ENCODE data around the gene C19orf81.

C19orf81 gene

DNA sequence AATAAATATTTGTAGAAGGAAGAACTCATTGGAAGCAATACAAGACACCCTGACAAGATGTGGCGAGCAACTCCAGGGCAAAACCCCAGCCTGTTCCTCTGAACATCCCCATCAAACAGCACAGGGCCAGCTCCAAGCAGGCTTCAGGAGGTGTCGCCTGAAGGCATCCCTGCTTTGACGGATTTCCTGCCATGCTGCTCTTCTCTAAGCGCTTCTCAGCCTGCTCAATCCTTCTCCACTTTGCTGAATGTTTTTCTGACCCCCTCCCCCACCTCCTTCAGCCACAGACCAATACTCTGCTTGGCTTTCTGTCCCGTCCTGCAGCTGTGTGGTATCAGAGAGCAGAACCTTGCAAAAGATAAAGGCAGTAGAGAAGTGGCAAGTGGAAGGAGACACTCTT, 28.4 kb downstream of the C19orf81 start (continued):
- TF ChIP-seq ZNF501 (tag by site-specific recombination; IDR thresholded peaks at IDR 0.05) = no peak
- TF ChIP-seq ZNF837 (tag by site-specific recombination; IDR thresholded peaks at IDR 0.05) = no peak
- no peak for TF ChIP-seq ZFP37 (tag by site-specific recombination; IDR thresholded peaks at IDR 0.05)
- no peak for TF ChIP-seq ZNF221 (tag by site-specific recombination; IDR thresholded peaks at IDR 0.05; ENCODE audit: borderline replicate concordance)
- TF ChIP-seq ZNF223 (tag by site-specific recombination; IDR thresholded peaks at IDR 0.05) = no peak

DNA sequence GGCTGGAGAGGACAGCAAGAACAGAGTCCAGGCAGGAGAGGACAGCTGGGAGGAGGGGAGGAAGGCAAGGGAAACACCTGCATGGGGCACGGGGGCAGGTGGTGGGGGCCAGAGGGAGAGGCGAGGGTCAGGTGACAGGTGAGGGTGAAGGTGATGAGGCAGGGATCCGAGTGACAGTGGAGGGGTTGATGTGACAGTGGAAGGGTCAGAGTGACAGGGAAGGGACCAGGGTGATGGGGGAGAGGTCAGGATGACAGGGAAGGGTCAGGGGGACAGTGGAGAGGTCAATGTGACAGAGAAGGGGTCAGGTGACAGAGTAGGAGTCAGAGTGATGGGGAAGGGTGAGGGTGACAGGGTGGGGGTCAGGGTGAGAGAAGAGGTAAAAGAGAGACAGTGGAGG, 29.1 kb downstream of the C19orf81 start:
- no peaks in the 10 kb centered on the region for H3K4me1 ChIP-seq (ENCODE audit: control insufficient read depth, insufficient read depth, low read length)
- TF ChIP-seq ZNF274 (IDR thresholded peaks at IDR 0.05; ENCODE audit: low read length) (no peak), ZNF274 (tag by site-specific recombination; IDR thresholded peaks at IDR 0.05; ENCODE audit: borderline replicate concordance) (0 out of 2 replicates have a peak, but pooled peaks have one; percentile 53), SP3 (tag by site-specific recombination; IDR thresholded peaks at IDR 0.05) (no peak), ZNF335 (tag by site-specific recombination; conservative IDR thresholded peaks at IDR 0.05) (no peak), BCL11A (tag by site-specific recombination; IDR thresholded peaks at IDR 0.05; ENCODE audit: low read depth) (peak; percentile 89), ZXDB (tag by site-specific recombination; IDR thresholded peaks at IDR 0.05) (no peak), ZEB2 (tag by site-specific recombination; IDR thresholded peaks at IDR 0.05) (no peak), SCRT1 (tag by site-specific recombination; IDR thresholded peaks at IDR 0.05; ENCODE audit: borderline replicate concordance) (no peak), BCL11B (tag by site-specific recombination; IDR thresholded peaks at IDR 0.05; ENCODE audit: low read depth) (peak; percentile 96), ZNF560 (tag by site-specific recombination; IDR thresholded peaks at IDR 0.05; ENCODE audit: borderline replicate concordance) (no peak), ZNF660 (tag by site-specific recombination; IDR thresholded peaks at IDR 0.05) (no peak), PRDM1 (tag by site-specific recombination; IDR thresholded peaks at IDR 0.05) (peak; percentile 60; the same call in 1 of the 2 replicates)
- TF ChIP-seq, protein P1, sequence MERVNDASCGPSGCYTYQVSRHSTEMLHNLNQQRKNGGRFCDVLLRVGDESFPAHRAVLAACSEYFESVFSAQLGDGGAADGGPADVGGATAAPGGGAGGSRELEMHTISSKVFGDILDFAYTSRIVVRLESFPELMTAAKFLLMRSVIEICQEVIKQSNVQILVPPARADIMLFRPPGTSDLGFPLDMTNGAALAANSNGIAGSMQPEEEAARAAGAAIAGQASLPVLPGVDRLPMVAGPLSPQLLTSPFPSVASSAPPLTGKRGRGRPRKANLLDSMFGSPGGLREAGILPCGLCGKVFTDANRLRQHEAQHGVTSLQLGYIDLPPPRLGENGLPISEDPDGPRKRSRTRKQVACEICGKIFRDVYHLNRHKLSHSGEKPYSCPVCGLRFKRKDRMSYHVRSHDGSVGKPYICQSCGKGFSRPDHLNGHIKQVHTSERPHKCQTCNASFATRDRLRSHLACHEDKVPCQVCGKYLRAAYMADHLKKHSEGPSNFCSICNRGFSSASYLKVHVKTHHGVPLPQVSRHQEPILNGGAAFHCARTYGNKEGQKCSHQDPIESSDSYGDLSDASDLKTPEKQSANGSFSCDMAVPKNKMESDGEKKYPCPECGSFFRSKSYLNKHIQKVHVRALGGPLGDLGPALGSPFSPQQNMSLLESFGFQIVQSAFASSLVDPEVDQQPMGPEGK (tag by site-specific recombination; IDR thresholded peaks at IDR 0.05) = 0 out of 2 replicates have a peak, but pooled peaks have one; percentile 25
- TF ChIP-seq, protein P2, sequence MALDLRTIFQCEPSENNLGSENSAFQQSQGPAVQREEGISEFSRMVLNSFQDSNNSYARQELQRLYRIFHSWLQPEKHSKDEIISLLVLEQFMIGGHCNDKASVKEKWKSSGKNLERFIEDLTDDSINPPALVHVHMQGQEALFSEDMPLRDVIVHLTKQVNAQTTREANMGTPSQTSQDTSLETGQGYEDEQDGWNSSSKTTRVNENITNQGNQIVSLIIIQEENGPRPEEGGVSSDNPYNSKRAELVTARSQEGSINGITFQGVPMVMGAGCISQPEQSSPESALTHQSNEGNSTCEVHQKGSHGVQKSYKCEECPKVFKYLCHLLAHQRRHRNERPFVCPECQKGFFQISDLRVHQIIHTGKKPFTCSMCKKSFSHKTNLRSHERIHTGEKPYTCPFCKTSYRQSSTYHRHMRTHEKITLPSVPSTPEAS (tag by site-specific recombination; IDR thresholded peaks at IDR 0.05) = no peak
- ChIA-PET POLR2A (no interaction called here), CTCF (no interaction called here)
- no peak overlapping the region for H3K4me3 ChIP-seq (ENCODE audit: low read depth, low read length)
- no peaks in the 10 kb centered on the region; a peak in 1 of 3 replicates for H3K36me3 ChIP-seq (ENCODE audit: control insufficient read depth in 2 of 2, insufficient read depth in 1 of 2, low read length in 2 of 2)
- H3K9me3 ChIP-seq (ENCODE audit: control insufficient read depth, insufficient read depth, low read depth, low read length) = no peaks in the 10 kb centered on the region
- no peak overlapping the region for H3K27ac ChIP-seq (ENCODE audit: extremely low read depth, low read depth, low read length)

DNA sequence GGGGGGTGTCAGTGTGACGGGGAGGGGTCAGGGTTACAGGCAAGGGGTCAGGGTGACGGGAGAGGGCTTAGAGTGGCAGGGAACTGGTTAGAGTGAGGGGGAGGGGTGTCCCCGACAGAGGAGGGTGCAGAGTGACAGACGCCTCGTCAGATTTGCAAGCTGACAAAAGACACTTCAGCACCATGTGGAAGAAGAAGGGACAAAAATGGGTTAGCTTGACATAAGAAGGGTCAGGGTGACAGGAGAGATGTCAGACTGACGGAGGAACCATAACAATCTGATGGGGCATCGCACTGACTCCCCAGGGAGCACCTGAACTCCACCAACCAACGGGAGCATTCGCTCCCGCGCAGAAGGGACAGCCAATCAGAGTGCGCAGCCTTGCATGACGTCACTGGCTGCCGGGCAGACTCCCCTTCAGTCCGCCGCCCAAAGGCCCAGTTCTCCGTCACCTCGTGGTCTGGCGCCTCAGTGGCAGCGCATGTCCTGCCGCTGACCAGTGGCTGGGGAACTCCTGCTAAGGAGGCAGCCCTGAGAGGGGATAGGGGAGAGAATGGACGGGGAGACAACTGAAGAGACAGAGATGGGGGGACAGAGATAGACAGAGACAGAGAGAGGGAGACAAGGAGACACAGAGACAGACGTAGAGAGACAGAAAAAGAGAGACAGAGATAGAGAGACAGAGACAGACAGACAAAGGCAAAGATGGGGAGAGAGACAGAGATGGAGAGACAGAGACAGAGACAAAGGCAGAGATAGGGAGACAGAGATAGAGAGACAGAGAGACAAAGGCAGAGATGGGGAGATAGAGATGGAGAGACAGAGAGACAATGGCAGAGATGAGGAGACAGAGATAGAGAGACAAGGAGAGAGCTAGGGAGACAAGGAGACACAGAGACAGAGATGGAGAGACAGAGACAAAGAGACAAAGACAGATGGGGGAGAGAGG, 30.2 kb downstream of the C19orf81 start:
- H3K27ac ChIP-seq (ENCODE audit: extremely low read depth, low read depth, low read length) = no peak overlapping the region
- TF ChIP-seq, protein P3, sequence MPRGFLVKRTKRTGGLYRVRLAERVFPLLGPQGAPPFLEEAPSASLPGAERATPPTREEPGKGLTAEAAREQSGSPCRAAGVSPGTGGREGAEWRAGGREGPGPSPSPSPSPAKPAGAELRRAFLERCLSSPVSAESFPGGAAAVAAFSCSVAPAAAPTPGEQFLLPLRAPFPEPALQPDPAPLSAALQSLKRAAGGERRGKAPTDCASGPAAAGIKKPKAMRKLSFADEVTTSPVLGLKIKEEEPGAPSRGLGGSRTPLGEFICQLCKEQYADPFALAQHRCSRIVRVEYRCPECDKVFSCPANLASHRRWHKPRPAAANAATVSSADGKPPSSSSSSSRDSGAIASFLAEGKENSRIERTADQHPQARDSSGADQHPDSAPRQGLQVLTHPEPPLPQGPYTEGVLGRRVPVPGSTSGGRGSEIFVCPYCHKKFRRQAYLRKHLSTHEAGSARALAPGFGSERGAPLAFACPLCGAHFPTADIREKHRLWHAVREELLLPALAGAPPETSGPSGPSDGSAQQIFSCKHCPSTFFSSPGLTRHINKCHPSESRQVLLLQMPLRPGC (tag by site-specific recombination; IDR thresholded peaks at IDR 0.05) = no peak
- TF ChIP-seq, protein P4, sequence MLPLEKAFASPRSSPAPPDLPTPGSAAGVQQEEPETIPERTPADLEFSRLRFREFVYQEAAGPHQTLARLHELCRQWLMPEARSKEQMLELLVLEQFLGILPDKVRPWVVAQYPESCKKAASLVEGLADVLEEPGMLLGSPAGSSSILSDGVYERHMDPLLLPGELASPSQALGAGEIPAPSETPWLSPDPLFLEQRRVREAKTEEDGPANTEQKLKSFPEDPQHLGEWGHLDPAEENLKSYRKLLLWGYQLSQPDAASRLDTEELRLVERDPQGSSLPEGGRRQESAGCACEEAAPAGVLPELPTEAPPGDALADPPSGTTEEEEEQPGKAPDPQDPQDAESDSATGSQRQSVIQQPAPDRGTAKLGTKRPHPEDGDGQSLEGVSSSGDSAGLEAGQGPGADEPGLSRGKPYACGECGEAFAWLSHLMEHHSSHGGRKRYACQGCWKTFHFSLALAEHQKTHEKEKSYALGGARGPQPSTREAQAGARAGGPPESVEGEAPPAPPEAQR (tag by site-specific recombination; IDR thresholded peaks at IDR 0.05) = peak; percentile 36; the same call in 1 of the 2 replicates
- TF ChIP-seq KLF8 (tag by site-specific recombination; IDR thresholded peaks at IDR 0.05) (peak; percentile 79; the same call in 1 of the 2 replicates), OVOL3 (tag by site-specific recombination; IDR thresholded peaks at IDR 0.05) (no peak), ZNF548 (tag by site-specific recombination; IDR thresholded peaks at IDR 0.05) (0 out of 2 replicates have a peak, but pooled peaks have one; percentile 54), ZNF354C (tag by site-specific recombination; IDR thresholded peaks at IDR 0.05; ENCODE audit: borderline replicate concordance, low read depth) (no peak), ZNF23 (tag by site-specific recombination; IDR thresholded peaks at IDR 0.05; ENCODE audit: borderline replicate concordance) (peak; percentile 13; the same call in 1 of the 2 replicates), SP7 (tag by site-specific recombination; IDR thresholded peaks at IDR 0.05) (peak; percentile 45; the same call in 1 of the 2 replicates)

More for the DNA sequence above, 30.2 kb downstream of the C19orf81 start:
- no peaks in the 10 kb centered on the region for H3K4me1 ChIP-seq (ENCODE audit: control insufficient read depth, insufficient read depth, low read length)
- ChIA-PET CTCF (interaction anchor here (0.5 kb wide), 1 partner anchor 522 kb away, joined by 4 read pairs; no protein-coding TSS in a partner anchor), POLR2A (interaction anchor here (1.5 kb wide), 1 partner anchor 114 kb away, joined by 7 read pairs; no protein-coding TSS in a partner anchor)
- H3K9me3 ChIP-seq (ENCODE audit: control insufficient read depth, insufficient read depth, low read depth, low read length) = no peaks in the 10 kb centered on the region
- no peaks in the 10 kb centered on the region; a peak in 1 of 3 replicates for H3K36me3 ChIP-seq (ENCODE audit: control insufficient read depth in 2 of 2, insufficient read depth in 1 of 2, low read length in 2 of 2)
- H3K4me3 ChIP-seq (ENCODE audit: low read depth, low read length) = no peak overlapping the region
